Measurements from ENCODE around the gene ASPG.

DNA sequence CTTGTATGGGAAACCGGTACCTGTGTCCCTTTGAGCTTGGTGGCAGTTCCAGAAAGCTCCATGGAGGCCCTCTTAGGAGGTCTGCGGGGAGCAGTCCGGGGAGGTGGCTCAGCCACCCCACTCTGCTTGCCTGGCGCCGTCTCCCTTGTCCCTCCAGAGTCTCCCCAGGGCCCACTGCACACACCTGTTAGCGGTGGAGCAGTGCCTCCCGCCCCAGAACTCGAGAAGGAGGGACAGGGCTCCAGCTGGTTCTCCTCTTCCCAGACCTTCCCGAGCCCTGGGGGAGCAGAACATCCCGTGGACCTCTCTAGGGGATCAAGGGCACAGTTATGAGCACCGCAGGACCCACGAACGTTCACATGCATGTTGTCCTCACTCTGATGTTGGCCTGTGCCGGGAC, 10.8 kb downstream of the ASPG start:
- TF ChIP-seq, protein P1, sequence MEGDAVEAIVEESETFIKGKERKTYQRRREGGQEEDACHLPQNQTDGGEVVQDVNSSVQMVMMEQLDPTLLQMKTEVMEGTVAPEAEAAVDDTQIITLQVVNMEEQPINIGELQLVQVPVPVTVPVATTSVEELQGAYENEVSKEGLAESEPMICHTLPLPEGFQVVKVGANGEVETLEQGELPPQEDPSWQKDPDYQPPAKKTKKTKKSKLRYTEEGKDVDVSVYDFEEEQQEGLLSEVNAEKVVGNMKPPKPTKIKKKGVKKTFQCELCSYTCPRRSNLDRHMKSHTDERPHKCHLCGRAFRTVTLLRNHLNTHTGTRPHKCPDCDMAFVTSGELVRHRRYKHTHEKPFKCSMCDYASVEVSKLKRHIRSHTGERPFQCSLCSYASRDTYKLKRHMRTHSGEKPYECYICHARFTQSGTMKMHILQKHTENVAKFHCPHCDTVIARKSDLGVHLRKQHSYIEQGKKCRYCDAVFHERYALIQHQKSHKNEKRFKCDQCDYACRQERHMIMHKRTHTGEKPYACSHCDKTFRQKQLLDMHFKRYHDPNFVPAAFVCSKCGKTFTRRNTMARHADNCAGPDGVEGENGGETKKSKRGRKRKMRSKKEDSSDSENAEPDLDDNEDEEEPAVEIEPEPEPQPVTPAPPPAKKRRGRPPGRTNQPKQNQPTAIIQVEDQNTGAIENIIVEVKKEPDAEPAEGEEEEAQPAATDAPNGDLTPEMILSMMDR (IDR thresholded peaks at IDR 0.05; ENCODE audit: poor library complexity, severe bottlenecking), result no peak
- TF ChIP-seq EZH2 (IDR thresholded peaks at IDR 0.05; ENCODE audit: borderline replicate concordance, insufficient read depth, low read length, poor library complexity, severe bottlenecking) (no peak), POLR2AphosphoS5 (IDR thresholded peaks at IDR 0.05) (no peak), EP300 (conservative IDR thresholded peaks at IDR 0.05; ENCODE audit: poor library complexity, severe bottlenecking) (no peak), RAD21 (conservative IDR thresholded peaks at IDR 0.05) (no peak)
- TF ChIP-seq, protein P2, sequence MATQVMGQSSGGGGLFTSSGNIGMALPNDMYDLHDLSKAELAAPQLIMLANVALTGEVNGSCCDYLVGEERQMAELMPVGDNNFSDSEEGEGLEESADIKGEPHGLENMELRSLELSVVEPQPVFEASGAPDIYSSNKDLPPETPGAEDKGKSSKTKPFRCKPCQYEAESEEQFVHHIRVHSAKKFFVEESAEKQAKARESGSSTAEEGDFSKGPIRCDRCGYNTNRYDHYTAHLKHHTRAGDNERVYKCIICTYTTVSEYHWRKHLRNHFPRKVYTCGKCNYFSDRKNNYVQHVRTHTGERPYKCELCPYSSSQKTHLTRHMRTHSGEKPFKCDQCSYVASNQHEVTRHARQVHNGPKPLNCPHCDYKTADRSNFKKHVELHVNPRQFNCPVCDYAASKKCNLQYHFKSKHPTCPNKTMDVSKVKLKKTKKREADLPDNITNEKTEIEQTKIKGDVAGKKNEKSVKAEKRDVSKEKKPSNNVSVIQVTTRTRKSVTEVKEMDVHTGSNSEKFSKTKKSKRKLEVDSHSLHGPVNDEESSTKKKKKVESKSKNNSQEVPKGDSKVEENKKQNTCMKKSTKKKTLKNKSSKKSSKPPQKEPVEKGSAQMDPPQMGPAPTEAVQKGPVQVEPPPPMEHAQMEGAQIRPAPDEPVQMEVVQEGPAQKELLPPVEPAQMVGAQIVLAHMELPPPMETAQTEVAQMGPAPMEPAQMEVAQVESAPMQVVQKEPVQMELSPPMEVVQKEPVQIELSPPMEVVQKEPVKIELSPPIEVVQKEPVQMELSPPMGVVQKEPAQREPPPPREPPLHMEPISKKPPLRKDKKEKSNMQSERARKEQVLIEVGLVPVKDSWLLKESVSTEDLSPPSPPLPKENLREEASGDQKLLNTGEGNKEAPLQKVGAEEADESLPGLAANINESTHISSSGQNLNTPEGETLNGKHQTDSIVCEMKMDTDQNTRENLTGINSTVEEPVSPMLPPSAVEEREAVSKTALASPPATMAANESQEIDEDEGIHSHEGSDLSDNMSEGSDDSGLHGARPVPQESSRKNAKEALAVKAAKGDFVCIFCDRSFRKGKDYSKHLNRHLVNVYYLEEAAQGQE (IDR thresholded peaks at IDR 0.05; ENCODE audit: borderline replicate concordance), result no peak

Data from neural cell (in vitro differentiated cells).